Endothelial cell of umbilical vein (primary cell): ENCODE measurements around the gene KCNK13. TPM values are rescaled to one million over a fixed set of nuclear protein-coding genes. Genes with fewer than 3 reads are reported as not detected.

Experiments
- BruUV-seq: library from RNA; stranded (reverse); fragments of 400-500 nt; replicated peaks from 2 replicates; lab custom pipeline; 2021; lab: Mats Ljungman, UMichigan
- CTCF ChIA-PET: fragments of 300-600, 350-600 bp; sonication (Branson Sonifier 250); formaldehyde crosslinking; loops from one replicate; lab custom pipeline; 2021; ENCODE audit warnings: antibody characterized with exemption, inconsistent platforms; lab: Charles Lee
- POLR2A ChIA-PET: fragments of 300-600, 350-600 bp; sonication (Branson Sonifier 250); formaldehyde crosslinking; loops from one replicate; lab custom pipeline; 2021; ENCODE audit warnings: antibody characterized with exemption, inconsistent platforms; lab: Charles Lee
- DNase-seq: peaks from one replicate; pipeline ENCODE4 v3.0.0-alpha.2; 2011; ENCODE audit warnings: low read depth, low spot score
- FAIRE-seq: peaks from 2 replicates; lab custom pipeline; 2011; peaks lifted over from hg19 to GRCh38; lab: Jason Lieb, UNC
- H2AFZ ChIP-seq: 2 replicates; pipeline ENCODE4 v1.6.0; 2012; ENCODE audit warnings: low read depth, low read length, control low read depth, inconsistent platforms
- H3K27ac ChIP-seq: 2 replicates; pipeline ENCODE4 v1.5.1; 2011; ENCODE audit warnings: low read depth, mild to moderate bottlenecking, control low read depth, low read length, moderate library complexity; ENCODE audit not compliant: insufficient read depth
- H3K27me3 ChIP-seq, 2 experiments: 2 replicates each; pipeline versions ENCODE4 v1.6.0 to v1.6.1; 2011; ENCODE audit warnings: low read length in 2 of 2, mixed read lengths in 1 of 2; ENCODE audit not compliant: control insufficient read depth in 2 of 2, insufficient read depth in 2 of 2
- H3K36me3 ChIP-seq, 2 experiments: 2 replicates in 1 of 2; 3 replicates in 1 of 2; pipeline ENCODE4 v1.5.1; 2011; ENCODE audit warnings: low read length in 2 of 2, mild to moderate bottlenecking in 1 of 2, moderate library complexity in 1 of 2; ENCODE audit not compliant: control insufficient read depth in 2 of 2, insufficient read depth in 2 of 2; ENCODE audit errors: extremely low read depth in 1 of 2
- H3K4me1 ChIP-seq: 3 replicates; pipeline ENCODE4 v1.5.1; 2011; ENCODE audit warnings: mild to moderate bottlenecking, low read length; ENCODE audit not compliant: control insufficient read depth, insufficient read depth; ENCODE audit errors: extremely low read depth
- H3K4me2 ChIP-seq: 2 replicates; pipeline ENCODE4 v1.6.1; 2011; ENCODE audit warnings: low read length, control low read depth, mixed read lengths; ENCODE audit not compliant: insufficient read depth
- H3K4me3 ChIP-seq, 3 experiments: fragments of 200-600 bp in 1 of 3; sonication (generic), shearing (Covaris generic) in 1 of 3; replicated peaks in 1 of 3; 2 replicates each; pipeline ENCODE4 v1.5.1; 2011 to 2016; ENCODE audit warnings: control low read depth in 3 of 3, low read length in 3 of 3, mild to moderate bottlenecking in 2 of 3, inconsistent platforms in 1 of 3, low read depth in 1 of 3, moderate library complexity in 1 of 3; ENCODE audit not compliant: insufficient read depth in 1 of 3
- H3K79me2 ChIP-seq: 2 replicates; pipeline ENCODE4 v1.6.0; 2012; ENCODE audit warnings: low read length, inconsistent platforms; ENCODE audit not compliant: control insufficient read depth, insufficient read depth
- H3K9ac ChIP-seq: replicated peaks from 2 replicates; pipeline ENCODE3; 2011; ENCODE audit warnings: low read length, control low read depth; ENCODE audit not compliant: insufficient read depth; ENCODE audit errors: extremely low read depth
- H3K9me1 ChIP-seq: replicated peaks from 3 replicates; pipeline ENCODE4 v1.6.0; 2011; ENCODE audit warnings: mild to moderate bottlenecking, low read length; ENCODE audit not compliant: control insufficient read depth, insufficient read depth; ENCODE audit errors: extremely low read depth
- H3K9me3 ChIP-seq: replicated peaks from 2 replicates; pipeline ENCODE4 v1.5.1; 2012; ENCODE audit warnings: low read length, inconsistent platforms; ENCODE audit not compliant: control insufficient read depth, insufficient read depth
- H4K20me1 ChIP-seq: replicated peaks from 2 replicates; pipeline ENCODE3; 2011; ENCODE audit warnings: mild to moderate bottlenecking, low read length; ENCODE audit not compliant: control insufficient read depth, insufficient read depth; ENCODE audit errors: extremely low read depth
- CTCF ChIP-seq, 2 donors: IDR thresholded peaks; 1 replicate in 1 of 2; 2 replicates in 1 of 2; pipeline ENCODE4 v1.5.1; 2011; ENCODE audit warnings: low read length in 2 of 2, mild to moderate bottlenecking in 2 of 2, moderate library complexity in 2 of 2, control low read depth in 1 of 2, inconsistent platforms in 1 of 2, low read depth in 1 of 2; ENCODE audit not compliant: insufficient read depth in 1 of 2; ENCODE audit errors: extremely low read depth in 1 of 2
- EZH2 ChIP-seq: IDR thresholded peaks from 2 replicates; pipeline ENCODE4 v1.6.1; 2012; ENCODE audit warnings: borderline replicate concordance, low read depth, mild to moderate bottlenecking, moderate library complexity, low read length, inconsistent platforms; ENCODE audit not compliant: severe bottlenecking
- FOS ChIP-seq: IDR thresholded peaks from 2 replicates; pipeline ENCODE4 v1.6.1; 2011; ENCODE audit warnings: mild to moderate bottlenecking, low read length, moderate library complexity, borderline replicate concordance; ENCODE audit not compliant: insufficient read depth
- GATA2 ChIP-seq: IDR thresholded peaks from 2 replicates; pipeline ENCODE4 v1.7.0; 2011; ENCODE audit warnings: low read depth, mild to moderate bottlenecking, moderate library complexity, mixed read lengths, low read length; ENCODE audit not compliant: insufficient read length, insufficient read depth
- JUN ChIP-seq: IDR thresholded peaks from 2 replicates; pipeline ENCODE4 v1.6.1; 2011; ENCODE audit warnings: borderline replicate concordance, low read depth; ENCODE audit not compliant: insufficient read length, insufficient read depth
- MAX ChIP-seq: IDR thresholded peaks from 2 replicates; pipeline ENCODE4 v1.6.1; 2011; ENCODE audit not compliant: insufficient read depth, insufficient read length
- MYC ChIP-seq: IDR thresholded peaks from one replicate; pipeline ENCODE4 v1.6.1; 2011; ENCODE audit warnings: mild to moderate bottlenecking, low read depth, low read length
- POLR2A ChIP-seq: IDR thresholded peaks from 2 replicates; pipeline ENCODE4 v1.6.1; 2012; ENCODE audit warnings: low read depth, mild to moderate bottlenecking, control low read depth, low read length
- POLR2AphosphoS5 ChIP-seq: IDR thresholded peaks from 2 replicates; pipeline ENCODE4 v1.6.1; 2012; ENCODE audit warnings: low read depth, mild to moderate bottlenecking, control low read depth, low read length, moderate library complexity; ENCODE audit not compliant: insufficient read depth
- dilution Hi-C: fragments of 300-500 bp; cut with MboI; formaldehyde crosslinking; loops from one replicate; pipeline ENCODE4 v1.15.0; 2019; ENCODE audit warnings: low sequenced_read_pairs; ENCODE audit not compliant: extremely low pct_ligation_motif_present
- intact Hi-C: fragments of 100-400 bp; cut with micrococcal nuclease; formaldehyde crosslinking; loops from one replicate; pipeline ENCODE4 v1.10.0; 2022
- polyA plus RNA-seq, 4 experiments: library from polyadenylated mRNA; depleted of rRNA in 3 of 4; stranded (reverse) in 3 of 4; unstranded in 1 of 4; fragments of >200 nt; gene quantifications; 2 replicates each; pipeline versions ENCODE4 v1.2.1 to v1.2.3, GENCODE V29; 2011 to 2012; ENCODE audit warnings: missing spikeins in 1 of 4
- total RNA-seq: library from RNA; stranded (reverse); gene quantifications from 2 replicates; pipeline ENCODE4 v1.2.3, GENCODE V29; 2021

KCNK13 gene
- total and polyA plus RNA-seq, 2 donors (not counting 3 experiments of a cell fraction or from before 2014, with no cell fraction given) = not detected

- FAIRE-seq (no peak), DNase-seq (no peak)
- H3K27me3 ChIP-seq = no peaks in the 10 kb centered on the region
- no peaks in the 10 kb centered on the region for H3K9me1 ChIP-seq
- no peak overlapping the region for H2AFZ ChIP-seq
- BruUV-seq = no TSS peak
- H3K9me3 ChIP-seq = no peaks in the 10 kb centered on the region
- H3K36me3 ChIP-seq = no peaks in the 10 kb centered on the region
- no peak for TF ChIP-seq FOS
- no peak for TF ChIP-seq JUN
- TF ChIP-seq MYC = no peak
- no peak for TF ChIP-seq POLR2A
- no peak for TF ChIP-seq POLR2AphosphoS5
- no peak for TF ChIP-seq CTCF (IDR thresholded peaks at IDR 0.05; ENCODE audit: extremely low read depth in 1 of 2, insufficient read depth in 1 of 2, low read depth in 1 of 2, low read length in 2 of 2)
- TF ChIP-seq EZH2 = no peak
- no peak for TF ChIP-seq GATA2
- no peak for TF ChIP-seq MAX
- H3K4me2 ChIP-seq = no peak overlapping the region
- H3K9ac ChIP-seq = no peak overlapping the region
- dilution Hi-C loops = no loop called here
- intact Hi-C loops = no loop called here
- CTCF ChIA-PET = no interaction called here
- H3K4me3 ChIP-seq = no peak overlapping the region
- no peaks in the 10 kb centered on the region for H3K4me1 ChIP-seq
- no peak overlapping the region for H3K27ac ChIP-seq
- H3K79me2 ChIP-seq = no peaks in the 10 kb centered on the region
- H4K20me1 ChIP-seq = no peaks in the 10 kb centered on the region
- POLR2A ChIA-PET = no interaction called here
These were observed 129.8 kb downstream of the KCNK13 start for GRCh38 chr14:90191585-90191984.
